Jurkat, Clone E6-1 (cell line): ENCODE measurements around the gene MSLN. TPM values are rescaled to one million over a fixed set of nuclear protein-coding genes. Genes with fewer than 3 reads are reported as not detected.
A peak's percentile ranks its signal among the peaks of the same experiment; 100 is the strongest.
"Not testable (repeated sequence)": the region's sequence is repeated elsewhere in the genome, so short reads cannot be mapped to it uniquely, and the experiment has no call there.

Experiments
- DNase-seq: peaks from one replicate; pipeline ENCODE4 v3.0.0-alpha.2; 2011; ENCODE audit warnings: low read depth, low spot score
- H3K4me3 ChIP-seq: 2 replicates; pipeline ENCODE4 v1.5.1; 2011; ENCODE audit warnings: mild to moderate bottlenecking, low read length, control low read depth, moderate library complexity
- polyA plus RNA-seq: library from polyadenylated mRNA; unstranded; fragments of >200 nt; gene quantifications from one replicate; pipeline ENCODE4 v1.2.1, GENCODE V29; 2012; ENCODE audit warnings: missing spikeins; ENCODE audit not compliant: insufficient read length, insufficient read depth

MSLN gene
- polyA plus RNA-seq, result not detected

DNA sequence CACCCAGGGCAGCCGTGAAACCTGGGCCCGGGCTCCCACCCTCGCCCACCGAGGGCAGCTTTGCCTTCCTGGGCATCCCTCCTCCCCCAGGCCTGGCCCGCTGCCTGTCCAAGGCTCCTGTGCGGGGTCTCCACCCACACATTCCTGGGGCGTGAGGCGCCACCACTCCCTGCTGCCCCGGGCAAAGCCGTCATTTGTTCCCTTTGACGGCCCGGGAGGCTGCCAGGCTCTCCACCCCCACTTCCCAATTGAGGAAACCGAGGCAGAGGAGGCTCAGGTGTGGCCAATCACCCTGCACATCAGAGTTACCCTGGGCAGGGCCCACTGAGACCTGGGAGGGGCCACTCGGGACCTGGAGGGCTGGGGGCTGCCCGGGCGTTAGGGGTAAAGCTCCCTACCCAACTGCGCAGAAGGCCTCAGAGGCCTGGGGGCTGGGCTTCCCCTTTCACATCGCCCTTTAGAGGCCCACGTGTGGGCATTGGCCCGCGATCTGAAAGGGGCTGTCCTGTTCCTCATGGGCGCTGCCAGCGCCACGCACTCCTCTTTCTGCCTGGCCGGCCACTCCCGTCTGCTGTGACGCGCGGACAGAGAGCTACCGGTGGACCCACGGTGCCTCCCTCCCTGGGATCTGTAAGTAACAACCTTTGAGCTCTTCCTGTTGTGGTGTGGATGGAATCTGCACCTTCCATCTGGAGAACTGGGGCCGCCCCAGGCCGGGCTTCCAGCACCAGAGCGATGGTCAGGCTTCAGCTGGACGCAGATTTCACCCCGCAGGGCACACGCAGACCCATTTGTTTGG lies at the start of gene MSLN:
TSS of gene MSLN (plus strand) at position 190 of the 799 bp plus-strand sequence. CDS start 1,947 bp downstream, outside the sequence.
- H3K4me3 ChIP-seq, result no peak within 1 kb of the TSS
- DNase-seq, result no peak

DNA sequence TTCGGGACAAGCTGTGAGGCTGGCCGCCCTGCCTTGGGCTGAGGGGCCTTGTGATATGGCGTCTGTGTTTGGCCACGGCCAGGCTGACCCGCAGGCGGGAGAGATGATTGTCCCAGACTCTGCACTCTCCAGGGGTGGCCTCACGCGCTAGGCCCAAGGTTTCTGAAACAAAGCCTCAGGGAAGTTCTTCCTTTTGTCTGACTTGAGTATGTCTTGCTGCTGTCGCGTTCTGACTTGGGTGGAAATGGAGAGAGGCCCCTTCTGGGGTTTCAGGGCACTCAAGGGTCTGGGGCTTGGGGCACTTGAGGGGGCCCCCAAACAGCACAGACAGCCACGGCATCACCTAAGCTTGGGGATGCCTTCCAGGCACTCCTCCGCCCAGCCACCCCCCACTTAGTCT lies 49.5 kb upstream of the MSLN start:
- no peak overlapping the region for H3K4me3 ChIP-seq
- no peak for DNase-seq

DNA sequence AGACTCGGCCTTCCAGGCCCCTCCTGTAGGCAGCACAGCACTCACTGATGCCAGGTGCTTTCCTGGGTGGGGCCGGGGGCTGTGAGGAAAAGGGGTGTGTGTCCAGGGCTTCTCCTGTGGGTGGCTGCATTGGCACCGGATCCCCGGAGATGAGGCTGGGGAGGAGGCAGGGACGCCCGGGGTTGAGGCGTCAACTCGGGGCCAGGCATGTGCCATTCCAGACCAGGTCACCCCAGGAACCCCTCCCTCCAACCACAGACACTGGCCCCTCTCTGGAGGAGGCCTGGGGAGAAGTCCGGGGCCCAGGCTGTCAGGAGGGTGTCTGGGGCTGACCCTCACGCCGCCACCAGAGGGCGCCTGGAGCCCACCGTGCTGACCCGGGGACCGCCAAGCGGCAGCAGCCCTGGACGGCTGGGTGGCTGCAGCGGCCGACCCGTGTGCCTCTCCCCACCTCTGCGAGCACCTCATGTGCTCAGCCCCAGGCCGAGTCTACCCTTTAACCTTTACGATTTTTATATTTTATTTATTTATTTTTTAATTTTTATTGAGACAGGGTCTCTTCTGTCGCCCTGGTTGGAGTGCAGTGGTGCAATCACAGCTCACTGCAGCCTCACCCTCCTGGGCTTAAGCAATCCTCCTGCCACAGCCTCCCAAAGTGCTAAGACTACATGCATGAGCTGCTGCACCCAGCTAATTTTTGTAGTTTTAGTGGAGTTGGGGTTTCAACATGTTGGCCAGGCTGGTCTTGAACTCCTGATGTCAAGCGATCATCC lies 48.8 kb upstream of the MSLN start:
- DNase-seq, result no peak
- H3K4me3 ChIP-seq, result no peak overlapping the region

DNA sequence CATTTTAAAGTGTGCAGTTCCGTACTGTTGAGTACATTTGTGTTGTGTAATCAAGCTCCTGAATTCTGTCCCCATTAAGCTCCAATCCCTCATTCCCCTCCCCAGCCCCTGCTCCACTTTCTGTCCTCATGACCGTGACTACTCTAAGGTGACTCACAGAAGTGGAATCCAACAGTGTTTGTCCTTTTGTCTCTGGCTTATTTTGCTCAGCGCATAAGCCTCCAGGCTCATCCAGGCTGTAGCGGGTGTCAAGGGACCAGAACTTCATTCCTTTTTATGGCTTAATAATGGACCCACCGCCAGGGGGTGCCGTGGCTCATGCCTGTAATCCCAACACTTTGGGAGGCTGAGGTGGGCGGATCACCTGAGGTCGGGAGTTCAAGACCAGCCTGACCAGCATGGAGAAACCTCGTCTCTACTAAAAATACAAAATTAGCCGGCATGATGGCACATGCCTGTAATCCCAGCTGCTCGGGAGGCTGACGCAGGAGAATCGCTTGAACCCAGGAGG lies 47.7 kb upstream of the MSLN start:
- DNase-seq, result peak; percentile 63
- H3K4me3 ChIP-seq, result not testable (repeated sequence)

DNA sequence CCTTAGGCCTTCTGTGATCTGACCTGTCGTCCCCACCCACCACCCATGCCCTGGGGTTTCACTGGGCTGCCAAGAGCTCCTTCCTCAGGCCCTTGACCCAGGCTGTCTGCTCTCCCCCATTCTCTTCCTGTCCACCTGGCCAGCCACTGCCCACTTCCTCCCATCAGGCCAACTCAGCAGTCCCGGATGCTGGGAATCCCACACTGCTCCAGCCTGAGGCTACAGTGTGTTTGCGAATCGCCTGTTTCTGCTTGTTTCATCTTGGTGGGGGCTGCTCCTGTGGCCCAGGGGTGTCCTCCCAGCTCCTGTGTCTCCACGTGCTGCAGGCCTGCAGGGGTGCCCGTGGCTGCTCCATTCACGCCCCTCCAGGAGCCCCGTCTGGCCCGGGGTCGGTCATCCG lies 46.5 kb upstream of the MSLN start:
- DNase-seq, result no peak
- no peak overlapping the region for H3K4me3 ChIP-seq

DNA sequence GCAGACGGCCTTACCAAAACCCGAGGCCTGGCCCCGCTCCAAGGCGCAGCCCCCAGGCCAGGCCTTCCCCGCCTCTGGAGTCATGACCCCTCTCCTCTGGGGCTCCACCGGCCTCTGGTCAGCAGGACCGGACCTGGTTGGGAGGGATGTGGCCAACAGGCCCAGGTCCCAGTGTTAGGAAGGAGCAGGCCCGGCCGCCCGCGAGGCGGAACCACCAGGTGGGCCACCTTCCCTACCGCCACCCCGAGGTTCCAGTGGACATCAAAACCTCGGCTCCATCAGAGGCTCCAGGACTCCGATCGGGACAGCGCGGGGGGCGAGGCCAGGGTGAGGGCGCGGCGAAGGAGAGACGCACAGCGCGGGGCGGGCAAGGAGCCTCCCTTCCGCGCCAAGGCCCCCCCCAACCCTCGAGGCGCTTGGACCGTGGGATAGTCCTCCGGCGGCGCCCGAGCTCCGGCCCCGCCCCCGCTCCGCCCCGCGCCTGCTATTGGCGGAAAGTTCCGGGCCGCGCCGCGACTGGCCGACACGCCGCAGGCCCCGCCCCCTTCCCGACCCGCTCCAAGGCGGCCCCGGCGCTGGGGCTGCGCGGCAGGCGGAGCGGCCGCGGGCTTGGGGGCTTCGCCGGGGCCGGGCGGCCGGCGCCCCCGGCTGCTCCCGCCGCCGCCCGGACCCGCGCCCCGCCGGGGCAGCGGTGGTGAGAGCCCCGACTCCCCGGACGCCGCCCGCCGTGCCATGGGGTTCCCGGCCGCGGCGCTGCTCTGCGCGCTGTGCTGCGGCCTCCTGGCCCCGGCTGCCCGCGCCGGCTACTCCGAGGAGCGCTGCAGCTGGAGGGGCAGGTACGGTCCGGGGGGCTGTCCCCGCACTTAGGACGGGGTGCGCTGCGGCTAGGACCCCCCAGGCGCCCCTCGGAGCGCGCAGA lies 45.7 kb upstream of the MSLN start, which contains the start of gene METRN:
TSS of gene METRN (plus strand) at position 561 of the 919 bp plus-strand sequence. CDS start at position 733, 172 bp downstream.
- peak; percentile 71 for DNase-seq
- peak within 1 kb of the TSS; percentile 53 for H3K4me3 ChIP-seq

DNA sequence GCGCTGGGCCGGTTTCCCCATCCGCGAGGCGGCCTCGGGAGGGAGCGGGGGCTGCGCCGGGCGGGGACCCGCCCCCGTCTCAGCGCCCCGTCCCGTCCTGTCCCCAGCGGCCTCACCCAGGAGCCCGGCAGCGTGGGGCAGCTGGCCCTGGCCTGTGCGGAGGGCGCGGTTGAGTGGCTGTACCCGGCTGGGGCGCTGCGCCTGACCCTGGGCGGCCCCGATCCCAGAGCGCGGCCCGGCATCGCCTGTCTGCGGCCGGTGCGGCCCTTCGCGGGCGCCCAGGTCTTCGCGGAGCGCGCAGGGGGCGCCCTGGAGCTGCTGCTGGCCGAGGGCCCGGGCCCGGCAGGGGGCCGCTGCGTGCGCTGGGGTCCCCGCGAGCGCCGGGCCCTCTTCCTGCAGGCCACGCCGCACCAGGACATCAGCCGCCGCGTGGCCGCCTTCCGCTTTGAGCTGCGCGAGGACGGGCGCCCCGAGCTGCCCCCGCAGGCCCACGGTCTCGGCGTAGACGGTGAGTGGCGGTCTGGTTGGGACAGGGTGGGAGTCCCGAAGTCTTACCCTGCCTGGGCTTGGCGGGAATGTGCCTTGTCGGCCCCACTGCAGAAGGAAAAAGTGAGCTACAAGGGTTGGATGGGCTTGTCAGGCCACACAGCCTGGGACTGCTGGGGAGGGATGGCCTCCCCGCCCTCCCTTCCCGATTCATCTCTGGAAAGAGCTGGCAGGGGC lies 44.9 kb upstream of the MSLN start:
- H3K4me3 ChIP-seq, result peak overlapping the region; percentile 53
- no peak for DNase-seq

DNA sequence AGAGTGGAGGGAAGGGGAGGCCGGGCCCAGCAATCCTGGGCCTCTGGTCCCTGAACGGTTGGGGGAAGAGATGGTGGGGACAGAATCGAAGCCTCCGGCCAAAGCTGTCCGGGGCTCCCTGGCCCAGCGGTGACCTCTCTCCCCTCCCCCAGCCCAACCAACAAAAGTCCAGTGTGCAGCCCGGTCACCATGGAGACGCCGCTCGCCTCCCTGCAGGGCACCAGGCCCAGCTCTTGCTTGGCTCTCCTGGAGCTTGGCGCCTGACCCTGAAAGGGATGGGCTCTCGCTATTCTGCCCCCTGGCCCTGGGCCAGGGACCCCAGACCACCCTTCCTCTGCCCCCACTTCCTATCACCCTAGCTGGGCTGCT lies 44.4 kb upstream of the MSLN start:
- no peak overlapping the region for H3K4me3 ChIP-seq
- no peak for DNase-seq

DNA sequence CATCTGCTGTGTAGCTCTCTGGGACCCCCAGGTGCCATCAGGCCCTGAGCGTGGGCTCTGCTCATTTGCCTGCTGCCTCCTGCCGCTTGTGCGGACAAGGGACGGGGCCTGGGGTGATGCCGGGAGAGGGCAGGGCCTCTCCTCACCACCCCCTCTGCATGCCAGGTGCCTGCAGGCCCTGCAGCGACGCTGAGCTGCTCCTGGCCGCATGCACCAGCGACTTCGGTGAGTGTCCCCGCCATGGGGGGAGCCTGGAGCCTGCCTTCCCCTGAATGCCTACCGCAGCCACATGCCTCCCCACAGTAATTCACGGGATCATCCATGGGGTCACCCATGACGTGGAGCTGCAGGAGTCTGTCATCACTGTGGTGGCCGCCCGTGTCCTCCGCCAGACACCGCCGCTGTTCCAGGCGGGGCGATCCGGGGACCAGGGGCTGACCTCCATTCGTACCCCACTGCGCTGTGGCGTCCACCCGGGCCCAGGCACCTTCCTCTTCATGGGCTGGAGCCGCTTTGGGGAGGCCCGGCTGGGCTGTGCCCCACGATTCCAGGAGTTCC lies 43.7 kb upstream of the MSLN start:
- DNase-seq, result no peak

DNA sequence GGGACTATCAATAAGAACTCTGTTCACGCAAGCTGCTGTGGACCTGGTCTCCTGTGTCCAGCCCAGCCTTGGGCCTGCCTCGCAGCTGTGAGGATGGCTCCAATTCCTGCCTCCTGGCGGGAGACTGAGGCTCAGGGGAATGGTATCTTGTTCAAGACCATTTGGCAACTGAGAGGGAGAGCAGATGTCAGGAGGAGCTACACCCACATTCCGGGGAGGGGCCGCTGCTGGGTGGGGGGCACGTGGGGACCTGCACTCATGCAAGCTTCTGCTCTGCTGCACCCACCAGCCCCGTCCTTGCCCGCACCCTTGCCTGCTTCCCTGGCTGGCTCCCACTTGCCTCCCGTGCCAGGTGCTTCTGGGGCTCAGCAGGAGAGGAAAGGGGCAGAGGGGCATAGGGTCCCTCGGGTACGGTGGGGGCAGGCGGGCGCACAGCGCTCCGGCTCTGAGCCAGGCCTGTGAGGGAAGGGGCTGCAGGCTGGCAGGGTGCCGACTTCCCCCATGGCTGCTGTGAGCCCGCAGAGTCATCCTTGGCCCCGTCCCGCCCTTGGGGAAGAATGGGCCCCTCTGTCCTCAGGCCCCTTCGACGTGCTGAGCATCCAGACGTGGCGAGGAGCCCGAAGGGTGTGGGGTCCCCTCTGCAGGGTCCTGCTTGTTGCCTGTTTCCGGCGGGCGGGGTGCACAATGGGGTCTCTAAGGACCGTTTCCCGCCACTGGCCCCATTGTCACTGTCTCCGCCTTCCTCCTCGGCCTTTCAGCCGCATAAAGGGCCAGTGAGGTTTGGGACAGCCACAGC lies 42.9 kb upstream of the MSLN start:
- no peak for DNase-seq
- no peak overlapping the region for H3K4me3 ChIP-seq

More for the DNA sequence above, 43.7 kb upstream of the MSLN start:
- H3K4me3 ChIP-seq, result no peak overlapping the region

DNA sequence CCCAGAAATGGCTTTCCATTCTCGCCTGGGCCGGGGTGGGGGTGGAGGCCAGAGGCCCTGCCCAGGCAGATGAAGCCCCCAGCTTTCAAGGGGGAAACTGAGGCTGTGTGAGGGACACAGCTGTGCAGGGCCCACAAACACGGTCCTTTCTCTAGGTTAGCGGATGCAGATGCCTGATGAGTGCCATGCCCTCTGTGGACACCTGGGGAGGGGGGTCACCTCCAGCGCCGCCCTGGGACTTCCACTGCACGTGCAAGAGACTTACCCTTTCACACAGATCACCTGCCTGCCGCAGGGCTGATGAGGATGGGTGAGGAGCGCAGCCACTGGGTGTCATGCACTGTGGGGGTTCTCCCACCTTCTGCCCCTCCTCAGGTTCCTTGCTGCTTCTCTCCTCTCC lies 42.1 kb upstream of the MSLN start:
- no peak for DNase-seq
- H3K4me3 ChIP-seq, result no peak overlapping the region

DNA sequence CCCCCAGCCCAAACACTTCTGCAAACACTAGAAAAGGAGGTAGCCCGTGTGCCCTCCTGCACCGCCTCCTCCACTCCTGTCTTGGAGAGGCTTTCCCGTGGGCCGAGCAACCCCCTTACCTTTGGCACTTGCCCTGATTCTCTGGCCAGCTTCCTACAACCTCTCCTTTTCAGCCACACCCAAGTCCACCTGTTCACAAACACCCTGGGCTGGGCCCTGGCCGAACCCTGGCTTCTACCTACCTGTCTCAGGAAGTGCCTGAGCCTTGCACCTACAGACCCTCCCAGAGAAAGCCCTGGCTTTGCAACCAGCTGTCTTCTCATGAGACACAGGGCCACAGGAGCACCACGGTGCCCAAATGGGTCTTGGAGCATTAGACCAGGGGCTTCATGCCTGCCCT lies 41.6 kb upstream of the MSLN start:
- no peak overlapping the region for H3K4me3 ChIP-seq
- no peak for DNase-seq

DNA sequence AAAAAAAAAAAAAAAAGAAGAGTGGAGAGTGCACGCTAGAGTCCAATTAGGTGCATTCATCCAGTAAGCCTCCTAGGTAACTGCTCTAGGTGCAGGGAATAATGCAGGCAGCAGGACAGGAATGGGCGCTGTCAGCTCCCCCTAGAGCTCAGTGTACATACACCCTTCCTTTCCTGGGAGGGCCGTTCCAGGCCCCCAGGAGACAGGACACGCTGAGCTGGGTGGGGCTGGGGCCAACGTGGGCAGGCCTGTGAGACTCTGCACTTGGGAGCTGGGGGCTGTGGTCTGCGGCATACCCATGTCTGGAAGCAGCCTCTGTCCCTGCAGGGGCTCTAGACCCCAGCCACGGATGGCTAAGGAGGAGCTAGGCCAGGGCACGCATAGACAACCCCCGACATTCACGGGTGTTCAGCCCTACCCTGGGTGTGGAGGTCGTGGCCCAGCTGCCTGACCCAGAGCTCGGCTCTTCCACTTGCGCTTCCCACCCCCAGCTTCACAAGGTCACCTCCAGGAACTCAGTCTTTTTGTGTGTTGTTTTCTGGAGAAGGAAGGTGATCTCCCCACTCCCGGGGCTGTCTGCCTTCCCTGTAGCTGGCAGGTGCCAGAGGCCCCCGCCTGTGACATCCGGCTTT lies 40.6 kb upstream of the MSLN start:
- DNase-seq, result peak; percentile 37
- H3K4me3 ChIP-seq, result peak overlapping the region; percentile 73

DNA sequence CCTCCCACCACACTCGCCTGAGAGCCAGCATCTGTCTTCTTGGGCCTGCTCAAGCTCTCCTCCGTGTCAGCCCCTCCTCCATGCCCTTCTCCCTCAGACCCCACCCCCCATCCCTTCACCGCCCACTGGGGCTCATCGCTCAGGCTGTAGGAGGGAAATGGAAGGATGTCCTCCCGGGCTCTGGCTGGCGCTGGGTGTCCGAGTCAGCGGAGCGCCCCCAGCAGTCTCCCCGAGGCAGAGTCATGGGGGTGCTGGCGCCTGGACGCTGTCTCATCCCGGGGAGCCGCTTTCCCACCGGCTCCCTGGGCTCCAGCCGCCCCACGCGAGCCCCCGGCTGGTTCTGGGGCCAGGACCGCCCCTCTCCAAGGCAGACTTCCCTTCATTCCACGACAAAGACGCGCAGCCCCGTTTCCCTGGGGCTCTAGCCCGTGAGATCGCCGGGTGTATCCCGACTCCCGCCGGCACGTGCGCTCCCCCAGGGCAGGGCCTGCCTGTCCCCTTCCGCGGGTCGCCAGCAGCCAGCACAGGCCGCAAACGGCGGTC lies 40.0 kb upstream of the MSLN start:
- peak overlapping the region; percentile 73 for H3K4me3 ChIP-seq
- peak; percentile 89 for DNase-seq

DNA sequence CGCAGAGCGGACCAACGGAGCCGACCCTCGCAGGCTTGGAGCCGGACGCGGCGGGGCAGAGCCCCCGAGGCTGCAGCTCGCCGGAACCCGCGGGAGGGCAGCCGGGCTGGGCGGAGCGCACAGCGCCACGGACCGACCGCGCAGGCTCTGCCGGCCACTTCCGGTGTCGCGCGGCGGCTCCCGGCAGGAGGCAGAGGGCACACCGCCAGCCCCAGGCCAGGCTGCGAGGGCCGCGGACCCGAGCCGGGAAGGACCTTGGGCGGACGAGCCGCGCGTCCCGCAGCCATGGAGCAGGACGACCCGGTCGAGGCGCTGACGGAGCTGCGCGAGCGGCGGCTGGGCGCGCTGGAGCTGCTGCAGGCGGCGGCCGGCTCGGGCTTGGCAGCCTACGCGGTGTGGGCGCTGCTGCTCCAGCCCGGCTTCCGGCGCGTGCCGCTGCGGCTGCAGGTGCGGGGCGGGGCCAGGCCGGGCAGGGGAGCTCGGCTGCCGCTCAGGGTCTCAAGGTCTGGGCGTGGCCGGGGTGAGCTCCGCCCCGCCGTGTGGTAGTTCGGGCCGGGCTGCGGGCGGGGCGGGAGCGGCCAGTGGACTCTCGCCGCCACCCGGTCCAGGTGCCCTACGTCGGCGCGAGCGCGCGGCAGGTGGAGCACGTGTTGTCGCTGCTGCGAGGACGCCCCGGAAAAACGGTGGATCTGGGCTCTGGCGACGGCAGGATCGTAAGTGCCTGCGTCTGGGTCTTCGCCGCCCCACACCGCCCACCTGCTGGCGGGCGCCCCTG lies 39.4 kb upstream of the MSLN start, which contains the start of gene ANTKMT:
TSS of gene ANTKMT (plus strand) at position 157 of the 775 bp plus-strand sequence. CDS start at position 286, 129 bp downstream.
- peak; percentile 84 for DNase-seq

More for the DNA sequence above, 39.4 kb upstream of the MSLN start, which contains the start of gene ANTKMT:
- H3K4me3 ChIP-seq, result peak within 1 kb of the TSS; percentile 73
